ENCODE data around the gene BICRA. TPM values are rescaled to one million over a fixed set of nuclear protein-coding genes. Genes with fewer than 3 reads are reported as not detected.

Gene BICRA
- total RNA-seq, 1 experiment from 2014 or later = 29.3 TPM

DNA sequence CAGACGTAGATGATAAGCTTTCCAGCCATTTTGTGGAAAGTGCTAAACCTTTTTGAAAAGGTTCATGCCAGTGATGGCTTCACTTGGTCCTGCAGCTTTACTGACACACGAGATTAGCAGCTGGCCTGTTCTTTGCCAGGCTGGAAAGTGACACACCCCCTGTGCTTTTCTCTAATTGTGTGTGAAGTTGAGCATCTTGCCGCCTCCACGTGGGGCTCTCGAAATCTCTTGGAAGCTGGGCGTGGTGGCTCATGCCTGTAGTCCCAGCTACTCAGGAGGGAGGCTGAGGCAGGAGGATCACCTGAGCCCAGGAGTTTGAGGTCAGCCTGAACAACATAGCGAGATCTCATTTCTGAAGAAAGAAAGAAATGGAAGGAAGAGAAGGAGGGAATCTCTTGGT, 79.0 kb downstream of the BICRA start:
- Histone ChIP-seq H2BK120ac (ENCODE audit: low read depth, low read length, poor library complexity, severe bottlenecking) (no peak overlapping the region), H3T11ph (ENCODE audit: low read length) (no peak overlapping the region), H3K23ac (ENCODE audit: insufficient read length, low read depth, low read length) (no peak overlapping the region), H3K18ac (ENCODE audit: insufficient read length, low read depth, low read length) (no peak overlapping the region), H3K27me3 (ENCODE audit: insufficient read depth, low read length) (no peaks in the 10 kb centered on the region), H4K8ac (replicated peaks; ENCODE audit: insufficient read length, low read depth, low read length) (no peak overlapping the region), H4K5ac (ENCODE audit: insufficient read length, low read depth, low read length) (no peak overlapping the region), H3K27ac (ENCODE audit: insufficient read length, low read depth, low read length) (no peak overlapping the region), H2BK5ac (ENCODE audit: insufficient read length, low read length) (no peak overlapping the region), H3K23me2 (ENCODE audit: insufficient read length, low read depth, low read length, poor library complexity, severe bottlenecking) (no peaks in the 10 kb centered on the region), H2BK20ac (ENCODE audit: low read depth, low read length, poor library complexity, severe bottlenecking) (no peak overlapping the region), H2AFZ (ENCODE audit: low read length) (no peak overlapping the region), H3K14ac (ENCODE audit: insufficient read depth, low read length) (no peak overlapping the region), H4K20me1 (ENCODE audit: control insufficient read depth, insufficient read depth, insufficient read length) (no peaks in the 10 kb centered on the region), H3K56ac (ENCODE audit: insufficient read length, low read depth, low read length) (no peak overlapping the region), H3K79me2 (ENCODE audit: insufficient read depth, low read length) (no peaks in the 10 kb centered on the region), H3K79me1 (ENCODE audit: insufficient read depth, low read depth, low read length, poor library complexity, severe bottlenecking) (no peaks in the 10 kb centered on the region), H3K4me2 (ENCODE audit: insufficient read depth, insufficient read length, low read length) (no peak overlapping the region), H2BK12ac (ENCODE audit: insufficient read length, low read depth, low read length) (no peak overlapping the region), H2BK15ac (ENCODE audit: low read depth, low read length) (no peak overlapping the region), H4K91ac (ENCODE audit: insufficient read length, low read depth, low read length) (no peak overlapping the region), H3K9ac (ENCODE audit: extremely low read depth, insufficient read length, low read length) (no peak overlapping the region), H2AK5ac (ENCODE audit: insufficient read length, low read length) (no peak overlapping the region), H3K4me1 (ENCODE audit: insufficient read depth, low read length) (no peaks in the 10 kb centered on the region), H3K4ac (ENCODE audit: low read depth, low read length) (no peak overlapping the region), H3K9me3 (ENCODE audit: control insufficient read depth, low read depth, low read length) (no peaks in the 10 kb centered on the region)
- Mint-ChIP-seq H3K4me3 (no peak overlapping the region), H3K36me3 (ENCODE audit: insufficient read depth in 1 of 3, low read depth in 3 of 3) (peaks cover 5 to 42% (median 39%) of the 10 kb centered on the region in 3 experiments; a peak in 6 of 7 replicates), H3K27ac (peak overlapping the region in 2 of 3 experiments; percentile 50 to 57; a peak in 3 of 7 replicates), H3K4me1 (no peaks in the 10 kb centered on the region), H3K9me3 (no peaks in the 10 kb centered on the region), H3K27me3 (ENCODE audit: low read depth) (no peaks in the 10 kb centered on the region)
- no peak for DNase-seq
- TF ChIP-seq, protein P1, sequence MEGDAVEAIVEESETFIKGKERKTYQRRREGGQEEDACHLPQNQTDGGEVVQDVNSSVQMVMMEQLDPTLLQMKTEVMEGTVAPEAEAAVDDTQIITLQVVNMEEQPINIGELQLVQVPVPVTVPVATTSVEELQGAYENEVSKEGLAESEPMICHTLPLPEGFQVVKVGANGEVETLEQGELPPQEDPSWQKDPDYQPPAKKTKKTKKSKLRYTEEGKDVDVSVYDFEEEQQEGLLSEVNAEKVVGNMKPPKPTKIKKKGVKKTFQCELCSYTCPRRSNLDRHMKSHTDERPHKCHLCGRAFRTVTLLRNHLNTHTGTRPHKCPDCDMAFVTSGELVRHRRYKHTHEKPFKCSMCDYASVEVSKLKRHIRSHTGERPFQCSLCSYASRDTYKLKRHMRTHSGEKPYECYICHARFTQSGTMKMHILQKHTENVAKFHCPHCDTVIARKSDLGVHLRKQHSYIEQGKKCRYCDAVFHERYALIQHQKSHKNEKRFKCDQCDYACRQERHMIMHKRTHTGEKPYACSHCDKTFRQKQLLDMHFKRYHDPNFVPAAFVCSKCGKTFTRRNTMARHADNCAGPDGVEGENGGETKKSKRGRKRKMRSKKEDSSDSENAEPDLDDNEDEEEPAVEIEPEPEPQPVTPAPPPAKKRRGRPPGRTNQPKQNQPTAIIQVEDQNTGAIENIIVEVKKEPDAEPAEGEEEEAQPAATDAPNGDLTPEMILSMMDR (conservative IDR thresholded peaks at IDR 0.05) = no peak
- WGBS (ENCODE audit: extremely low coverage, insufficient read length, low lambda C conversion rate) = no CpG with 5 or more reads among the region's 7 CpGs

All from H9 (cell line).